HG02588 (cell line): ENCODE measurements around the gene SNX32.

Experiments
- ATAC-seq: cut with Tn5 transposase; IDR thresholded peaks from one replicate; pipeline ENCODE4 v1.9.1; 2021; ENCODE audit warnings: mild to moderate bottlenecking, moderate library complexity; ENCODE audit not compliant: unreplicated experiment

The SNX32 gene

DNA sequence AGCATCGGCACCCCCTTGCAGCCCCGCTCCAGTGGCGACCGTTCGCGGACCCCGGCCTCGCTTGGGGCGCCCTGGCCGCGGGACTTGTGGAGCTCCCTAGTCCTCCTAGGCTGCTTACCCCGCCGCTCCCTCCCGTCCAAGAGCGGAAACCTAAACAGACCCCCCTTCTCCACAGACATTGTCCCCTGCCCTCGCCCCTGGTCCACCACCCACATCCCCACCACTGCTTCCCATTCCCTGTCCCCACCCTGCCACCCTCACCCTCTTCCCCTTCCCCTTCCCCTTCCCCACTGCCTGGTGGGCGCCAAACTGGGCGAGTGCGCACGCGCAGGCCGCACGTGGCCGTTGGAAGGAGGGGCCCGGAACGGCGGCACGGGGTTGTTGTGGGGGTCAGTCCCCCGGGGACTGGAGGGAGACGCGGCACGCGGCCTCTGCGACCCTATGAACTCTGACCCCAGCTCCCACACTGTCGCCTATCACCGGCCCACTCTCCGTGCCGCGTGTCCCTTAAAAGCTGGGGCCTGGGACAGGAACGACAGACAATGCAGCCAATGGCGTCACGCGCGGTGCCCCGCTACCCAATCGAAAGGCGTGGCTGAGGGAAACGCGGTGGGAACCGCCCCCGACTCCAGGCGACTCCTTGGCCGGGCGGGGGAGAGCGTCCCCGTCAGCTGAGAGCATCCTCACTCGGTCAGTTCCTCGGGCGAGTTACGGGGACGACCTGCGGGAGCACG, at the start of gene SNX32:
Gene SNX32 (plus strand): TSS at position 667 of the 734 bp plus-strand sequence. CDS start 103 bp downstream, outside the sequence.
- peak; percentile 93 for ATAC-seq

DNA sequence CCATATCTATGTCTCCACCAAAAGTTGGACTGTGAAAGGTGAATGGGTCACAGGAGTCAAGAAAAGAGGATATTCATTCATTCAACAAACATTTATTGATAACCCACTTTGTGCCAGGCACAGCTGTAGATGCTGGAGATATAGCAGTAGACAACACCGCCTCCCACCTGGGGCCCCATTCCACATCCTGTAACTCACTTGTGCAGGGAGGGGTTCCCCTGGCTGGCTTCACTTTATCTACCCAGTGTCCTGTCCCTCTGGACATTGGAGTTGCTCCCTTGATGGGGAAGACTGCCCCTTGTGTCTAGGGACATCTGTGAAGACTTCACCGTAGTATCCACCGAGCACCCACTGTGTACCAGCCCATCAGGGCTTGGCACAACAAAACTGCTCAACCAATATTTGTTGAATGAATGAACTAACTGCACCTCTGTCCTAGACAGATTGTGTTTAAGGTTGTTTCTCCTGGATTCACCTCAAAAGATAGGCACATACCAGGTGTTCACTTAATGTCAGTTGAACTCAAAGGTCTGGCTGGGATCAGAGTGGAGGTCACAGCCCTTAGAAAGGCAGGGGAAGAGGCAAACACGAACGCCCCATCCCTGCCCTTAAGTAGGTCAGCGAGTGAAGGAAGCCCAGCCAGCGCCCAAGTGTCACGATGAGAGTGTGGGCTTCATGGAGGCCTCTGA, 48.3 kb upstream of the SNX32 start:
- ATAC-seq = no peak

DNA sequence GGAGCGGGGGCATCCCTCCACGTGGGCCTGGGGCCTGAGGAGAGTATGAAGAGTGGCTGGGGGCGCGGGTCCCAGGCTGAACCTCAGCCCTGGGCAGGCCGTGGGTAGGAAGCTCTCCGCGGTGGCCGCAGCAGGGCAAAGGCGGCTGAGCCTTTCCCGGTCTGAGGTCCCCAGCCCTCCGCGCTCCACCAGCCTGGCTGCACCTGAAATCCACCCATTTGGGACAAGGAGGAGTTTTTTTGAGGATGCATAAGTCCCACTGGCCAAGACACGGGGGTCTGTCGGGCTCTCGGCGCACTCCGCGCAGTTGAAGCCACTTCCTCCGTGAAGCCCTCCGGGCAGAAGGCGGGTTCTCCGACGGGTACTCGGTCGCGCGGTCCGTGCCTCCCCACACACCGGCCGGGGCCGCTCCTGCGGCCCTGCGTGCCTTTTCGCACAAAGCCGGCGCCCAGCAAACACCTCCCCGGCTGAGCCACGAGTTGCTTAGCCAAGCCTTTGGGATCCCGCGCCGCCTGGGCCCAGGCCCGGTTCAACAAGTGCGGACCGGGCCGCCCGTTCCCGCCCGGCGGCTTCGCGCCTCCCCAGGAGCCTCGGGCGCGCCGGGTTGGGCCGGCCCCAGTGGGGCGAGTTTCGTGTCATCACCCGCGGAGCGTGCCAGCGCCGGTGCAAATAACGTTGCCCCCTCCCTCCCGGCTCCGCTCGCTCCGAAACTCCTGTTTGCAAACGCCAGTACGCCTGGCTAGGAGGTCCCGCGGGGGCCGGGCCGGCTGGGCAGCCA, 47.6 kb upstream of the SNX32 start:
- ATAC-seq = no peak

DNA sequence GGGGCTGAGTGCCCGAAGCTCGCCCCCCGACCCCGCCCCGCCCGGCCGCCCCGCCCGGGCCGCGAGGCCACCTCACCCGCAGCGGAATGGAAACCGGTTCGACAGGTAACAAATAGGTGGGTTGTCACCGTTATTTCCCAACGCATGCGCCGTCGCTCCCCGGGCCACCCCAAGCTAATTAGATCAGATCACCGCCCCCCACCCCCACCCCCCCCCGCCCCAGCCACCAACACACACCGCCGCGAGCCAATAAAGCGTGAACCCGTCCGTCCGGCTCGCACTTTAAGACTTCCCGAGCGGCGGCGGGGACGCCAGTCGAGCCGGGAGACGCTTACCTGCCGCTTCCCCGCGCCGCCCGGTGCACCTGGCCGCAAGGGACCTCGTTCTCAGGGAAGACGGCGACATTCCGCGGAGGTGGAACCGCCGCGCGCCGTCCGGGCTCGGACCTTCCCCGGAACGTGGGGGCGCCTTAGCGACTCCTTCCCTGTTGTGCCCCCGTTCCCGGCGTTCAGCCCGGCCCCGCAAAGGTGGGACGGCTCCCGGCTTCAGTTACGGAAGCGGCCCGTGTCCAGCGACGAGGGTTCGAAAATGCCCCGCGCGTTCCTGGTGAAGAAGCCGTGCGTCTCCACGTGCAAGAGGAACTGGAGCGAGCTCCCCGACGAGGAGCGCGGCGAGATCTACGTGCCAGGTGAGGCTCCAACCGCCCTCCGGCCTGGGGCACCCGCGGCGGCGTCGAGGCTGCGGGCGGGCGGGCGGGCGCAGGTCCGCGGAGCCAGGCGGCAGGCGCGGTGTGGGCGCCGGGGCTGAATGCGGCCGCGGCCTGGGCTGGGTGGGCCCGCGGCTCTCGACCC, 46.8 kb upstream of the SNX32 start, which contains the start of gene OVOL1:
Gene OVOL1 (plus strand): TSS at position 278 of the 851 bp plus-strand sequence. CDS start 311 bp downstream, at position 589.
- ATAC-seq = no peak

DNA sequence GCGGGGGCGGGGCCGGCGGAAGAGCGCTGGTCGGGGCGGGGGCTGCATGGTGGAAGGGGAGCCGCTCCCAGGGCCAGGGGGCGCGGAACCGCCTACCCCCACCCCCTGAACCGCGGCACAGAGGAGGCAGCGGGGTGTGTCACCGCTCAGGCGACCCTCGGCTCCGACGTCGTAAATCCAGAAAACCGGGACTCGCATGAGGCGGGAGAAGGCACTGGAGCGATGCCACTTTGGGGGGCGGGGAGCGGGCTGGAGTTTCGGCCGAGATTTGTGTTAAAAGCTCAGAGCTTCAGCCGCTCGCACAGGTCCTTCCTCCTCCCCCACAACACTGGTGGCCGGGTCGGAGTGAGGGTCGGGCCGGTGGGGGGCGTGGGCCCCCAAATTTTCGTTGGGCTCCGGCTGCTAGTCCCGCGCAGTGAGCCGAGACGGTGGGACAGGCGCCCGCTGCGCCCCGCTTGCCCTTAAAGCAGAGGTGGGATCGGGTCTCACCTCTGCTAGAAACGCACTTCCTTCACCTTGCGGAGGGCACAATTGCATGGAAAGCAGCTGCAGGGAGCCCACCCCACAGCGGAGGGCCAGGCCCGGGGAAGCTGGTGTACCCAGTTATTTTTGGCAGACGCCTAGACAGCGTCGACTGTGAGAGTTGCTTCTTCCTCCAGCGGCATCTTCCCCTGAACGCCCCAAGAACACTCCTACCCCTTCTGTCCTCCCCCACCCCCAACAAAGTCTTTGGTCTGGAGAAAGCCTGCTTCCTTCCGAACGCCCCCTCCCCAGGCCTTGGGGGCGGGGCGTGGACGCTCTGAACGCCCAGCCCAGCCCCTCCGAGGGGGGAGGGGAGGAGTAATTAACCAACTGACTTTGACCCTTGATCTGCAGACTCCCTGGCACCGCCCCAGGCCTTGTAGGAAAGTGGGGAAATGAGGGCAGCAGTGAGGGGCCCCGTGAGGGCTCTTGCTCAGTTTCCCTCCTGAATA, 45.8 kb upstream of the SNX32 start:
- ATAC-seq = no peak

DNA sequence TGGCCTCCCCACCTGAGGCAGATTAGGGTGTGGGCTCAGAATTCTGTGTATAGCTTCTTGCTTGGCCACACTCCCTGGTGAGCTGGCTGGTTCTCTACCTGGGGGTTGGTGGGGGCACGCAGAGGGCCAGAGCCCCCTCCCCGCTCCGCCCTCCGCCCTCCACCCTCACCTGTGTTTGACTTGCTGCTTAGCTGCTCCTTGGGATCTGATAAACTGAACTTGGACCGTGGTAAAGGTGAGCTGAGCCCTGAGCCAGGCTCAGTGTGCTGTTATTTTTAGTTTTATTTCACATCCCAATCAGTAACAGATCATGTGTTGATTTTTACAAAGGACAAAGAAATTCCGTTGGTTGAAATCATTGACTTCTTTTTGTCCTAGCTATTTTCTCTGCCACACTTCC, 44.9 kb upstream of the SNX32 start:
- ATAC-seq = no peak

DNA sequence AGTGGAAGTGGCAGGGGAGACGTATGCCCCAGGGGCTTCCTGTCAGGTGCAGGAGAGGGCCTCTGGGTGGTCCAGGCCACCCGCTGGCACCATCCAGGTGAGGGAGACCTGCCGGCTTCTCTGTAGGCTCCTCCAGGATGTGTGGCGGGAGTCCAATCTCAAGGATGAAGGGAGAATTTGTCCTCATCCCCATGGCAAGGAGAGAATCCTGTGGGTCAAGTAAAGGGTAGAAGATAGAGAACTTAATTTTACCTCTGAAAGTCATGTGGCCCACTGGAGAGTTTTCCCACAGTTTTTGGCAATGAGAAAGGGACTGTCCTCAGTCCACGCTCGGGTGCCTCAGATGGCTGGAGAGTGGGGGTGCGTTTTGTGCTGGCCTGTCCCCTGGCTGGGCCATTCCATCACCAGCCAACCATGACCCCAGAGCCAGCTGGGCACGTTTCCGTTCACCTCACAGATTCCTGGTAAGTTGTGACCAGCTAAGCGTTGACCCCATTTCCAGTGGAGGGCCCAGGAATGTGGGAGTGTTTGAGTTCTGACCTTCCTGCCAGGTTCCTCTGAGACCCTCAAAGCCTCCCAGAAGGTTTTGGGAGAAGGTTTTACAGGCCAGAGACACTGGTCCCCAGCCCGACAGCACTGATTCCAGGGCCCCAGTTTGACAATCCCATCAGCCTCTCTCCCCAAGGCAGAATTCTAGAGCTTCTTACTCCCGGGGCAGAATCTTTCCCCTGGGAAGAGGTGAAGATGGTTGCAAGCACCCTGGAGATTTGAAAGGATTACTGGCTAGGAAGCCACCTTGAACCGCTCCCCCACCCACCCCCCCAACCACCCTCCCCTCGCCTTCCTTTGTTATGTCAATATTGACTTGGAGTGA, 44.3 kb upstream of the SNX32 start:
- no peak for ATAC-seq

DNA sequence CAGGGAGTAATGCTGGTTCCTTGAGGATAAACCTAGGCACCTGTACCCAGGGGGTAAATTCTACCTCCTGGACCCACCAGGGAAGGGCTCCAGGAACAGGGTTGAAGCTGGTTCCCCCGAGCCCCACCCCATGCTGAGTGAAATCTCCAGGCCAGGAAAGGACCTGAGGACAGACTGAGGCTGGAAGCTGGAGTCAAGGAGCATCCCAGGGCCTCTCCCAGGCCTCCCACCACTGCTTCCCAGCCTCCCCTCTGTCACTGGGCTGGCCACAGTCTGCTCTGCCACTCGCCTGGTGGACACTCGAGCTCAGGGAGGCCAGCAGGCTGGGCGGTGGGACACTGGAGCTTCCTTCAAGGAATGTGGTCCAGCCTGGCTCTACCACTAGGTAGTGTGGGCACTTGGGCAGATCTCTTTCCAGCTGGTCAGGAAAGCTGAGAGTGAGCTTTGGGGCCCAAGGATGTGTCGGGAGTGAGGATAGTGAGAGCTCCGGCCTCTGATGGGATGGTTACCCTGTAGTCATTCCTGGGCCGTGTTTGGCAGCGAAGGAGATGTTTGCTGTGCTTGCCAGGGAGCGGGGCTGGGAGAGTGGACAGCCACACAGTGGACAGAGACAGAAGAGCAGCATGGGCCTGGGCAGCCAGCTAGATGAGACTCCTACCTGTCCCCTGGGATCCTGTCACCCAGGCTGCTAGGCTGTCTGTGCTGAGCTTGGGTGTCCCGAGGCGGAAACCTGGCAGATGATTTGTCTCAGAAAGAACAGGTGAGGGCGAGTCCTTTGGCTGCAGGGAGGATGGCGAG, 43.5 kb upstream of the SNX32 start:
- ATAC-seq = no peak

DNA sequence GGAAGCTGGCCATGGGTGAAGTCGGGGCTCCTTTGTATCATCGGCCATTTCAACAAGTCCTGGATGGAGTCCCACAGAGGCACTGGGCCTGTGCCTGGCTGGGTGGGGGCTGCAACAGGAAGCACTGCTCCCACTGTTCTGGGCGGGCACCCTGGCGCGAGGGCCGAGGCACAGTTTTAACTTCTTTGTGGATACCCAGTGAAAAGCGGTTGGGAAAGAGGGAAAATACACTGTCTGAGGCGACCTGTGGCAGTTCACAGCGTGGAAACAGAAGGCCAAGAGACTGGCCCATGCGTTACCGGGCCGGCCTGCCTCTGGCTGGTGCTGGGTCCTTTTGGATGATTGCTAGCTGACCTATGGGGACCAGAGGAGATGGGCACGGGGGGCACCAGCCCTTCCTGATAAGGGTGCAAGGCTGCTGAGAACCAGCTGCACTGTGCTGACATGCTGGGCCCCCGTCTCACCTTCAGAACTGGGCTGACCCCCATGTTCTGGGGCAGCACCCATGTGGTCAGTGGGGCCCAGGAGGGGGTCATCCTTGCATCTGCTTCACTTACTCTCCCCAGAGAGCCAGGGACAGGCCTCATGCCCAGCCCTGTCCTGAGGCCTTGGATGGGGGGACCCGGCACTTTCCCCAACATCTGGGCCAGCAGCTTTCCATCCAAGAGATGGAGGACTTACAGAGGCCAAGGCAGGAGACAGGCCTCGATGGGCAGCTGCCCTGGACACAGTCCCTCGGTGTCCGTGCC, 42.7 kb upstream of the SNX32 start:
- ATAC-seq = no peak

DNA sequence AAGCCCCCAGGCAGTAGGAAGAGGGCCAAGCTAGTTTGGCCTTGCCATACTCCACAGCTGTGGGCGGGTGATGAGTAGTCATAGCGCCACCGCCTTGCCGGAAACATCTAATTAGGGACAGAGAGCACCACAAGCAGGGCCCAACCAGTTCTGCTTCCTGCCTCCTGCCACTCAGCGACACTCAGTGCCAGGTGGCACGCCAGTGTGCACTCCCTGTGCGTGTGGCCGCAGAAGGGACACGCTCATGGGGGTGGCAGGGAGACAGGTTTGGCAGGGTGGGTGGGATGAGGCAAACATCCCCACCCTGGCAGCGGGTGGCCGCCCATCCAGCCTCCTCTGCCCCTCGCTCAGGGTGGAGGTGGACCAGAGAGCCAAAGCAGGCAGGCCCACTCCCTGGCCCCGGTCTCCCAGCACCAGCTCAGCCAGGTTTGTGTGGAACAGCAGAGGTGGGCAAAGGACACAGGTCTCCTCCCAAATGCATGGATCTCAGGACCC, 42.0 kb upstream of the SNX32 start:
- ATAC-seq = no peak

DNA sequence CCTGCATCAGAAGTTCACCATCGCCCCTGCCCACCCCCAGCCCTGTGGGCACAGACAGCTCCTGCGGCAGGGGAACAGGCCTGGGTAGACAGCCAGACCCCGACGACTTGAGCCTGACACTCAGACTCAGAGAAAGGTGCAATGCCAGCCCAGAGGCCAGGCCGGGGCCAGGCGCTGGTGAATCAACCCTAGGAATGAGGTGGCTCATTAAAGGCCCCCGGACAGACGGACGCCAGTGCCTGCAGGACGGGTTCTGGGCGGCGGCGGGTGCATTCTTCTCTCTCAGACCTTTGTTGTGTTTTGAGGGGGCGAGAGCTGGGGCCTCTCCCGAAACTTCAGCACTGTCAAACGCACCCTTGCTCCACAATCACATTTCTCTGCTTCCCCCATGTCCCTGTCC, 41.3 kb upstream of the SNX32 start:
- ATAC-seq = no peak

DNA sequence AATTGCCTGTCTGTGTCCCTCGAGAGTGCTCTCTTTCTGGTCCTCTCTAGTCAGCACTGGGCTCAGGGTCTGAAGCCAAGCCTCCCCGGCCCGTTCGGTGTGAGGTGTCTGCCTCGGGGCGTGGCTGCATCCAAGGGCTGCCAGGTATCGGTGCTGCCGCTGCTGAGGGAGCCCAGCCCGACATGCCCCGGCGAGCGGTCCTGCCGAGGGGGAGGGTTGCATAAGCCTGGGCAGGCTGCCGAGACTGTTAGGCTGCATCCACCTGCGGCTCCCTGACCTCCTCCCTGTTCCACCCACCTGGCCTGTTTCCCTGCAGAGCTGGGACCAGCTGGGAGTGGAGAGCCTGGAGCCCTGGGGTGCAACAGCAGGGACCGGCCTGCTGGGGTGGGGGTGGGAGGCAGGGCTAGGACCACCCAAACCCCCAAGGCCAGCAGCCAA, 40.6 kb upstream of the SNX32 start:
- ATAC-seq = no peak

DNA sequence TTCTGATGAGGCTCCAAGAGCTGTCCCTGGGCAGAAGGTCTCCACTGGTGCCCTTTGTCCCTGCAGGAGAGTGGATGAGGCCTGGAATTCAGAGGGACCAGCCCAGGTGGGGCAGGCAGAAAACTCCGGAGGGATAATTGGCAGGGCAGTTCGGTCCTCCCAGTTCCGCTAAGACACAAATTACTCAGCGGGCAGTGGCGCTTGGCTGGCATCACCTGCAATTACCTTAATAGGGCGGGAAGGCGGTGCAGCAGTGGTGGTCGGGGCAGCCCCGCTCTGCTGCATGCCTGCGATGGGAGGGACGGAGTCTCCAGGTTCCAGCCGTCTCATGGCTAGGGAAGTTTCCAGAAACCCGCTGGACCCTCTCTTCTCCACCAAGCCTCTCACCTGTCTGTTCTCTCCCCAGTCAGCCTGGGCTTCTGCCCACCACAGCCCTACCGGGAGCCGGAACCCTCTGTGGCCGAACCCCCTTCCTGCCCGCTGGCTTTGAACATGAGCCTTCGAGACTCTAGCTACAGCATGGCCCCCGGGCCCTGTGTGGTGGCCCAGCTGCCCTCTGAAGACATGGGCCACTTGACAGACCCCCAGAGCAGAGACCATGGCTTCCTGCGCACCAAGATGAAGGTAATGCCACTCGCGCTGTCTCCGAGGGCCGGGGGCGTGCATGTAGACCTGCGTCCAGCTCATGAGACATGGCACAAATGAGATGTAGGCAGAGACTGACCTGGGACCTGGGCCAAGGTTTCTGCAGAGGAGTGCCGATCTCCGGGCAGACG, 40.0 kb upstream of the SNX32 start:
- ATAC-seq = no peak

DNA sequence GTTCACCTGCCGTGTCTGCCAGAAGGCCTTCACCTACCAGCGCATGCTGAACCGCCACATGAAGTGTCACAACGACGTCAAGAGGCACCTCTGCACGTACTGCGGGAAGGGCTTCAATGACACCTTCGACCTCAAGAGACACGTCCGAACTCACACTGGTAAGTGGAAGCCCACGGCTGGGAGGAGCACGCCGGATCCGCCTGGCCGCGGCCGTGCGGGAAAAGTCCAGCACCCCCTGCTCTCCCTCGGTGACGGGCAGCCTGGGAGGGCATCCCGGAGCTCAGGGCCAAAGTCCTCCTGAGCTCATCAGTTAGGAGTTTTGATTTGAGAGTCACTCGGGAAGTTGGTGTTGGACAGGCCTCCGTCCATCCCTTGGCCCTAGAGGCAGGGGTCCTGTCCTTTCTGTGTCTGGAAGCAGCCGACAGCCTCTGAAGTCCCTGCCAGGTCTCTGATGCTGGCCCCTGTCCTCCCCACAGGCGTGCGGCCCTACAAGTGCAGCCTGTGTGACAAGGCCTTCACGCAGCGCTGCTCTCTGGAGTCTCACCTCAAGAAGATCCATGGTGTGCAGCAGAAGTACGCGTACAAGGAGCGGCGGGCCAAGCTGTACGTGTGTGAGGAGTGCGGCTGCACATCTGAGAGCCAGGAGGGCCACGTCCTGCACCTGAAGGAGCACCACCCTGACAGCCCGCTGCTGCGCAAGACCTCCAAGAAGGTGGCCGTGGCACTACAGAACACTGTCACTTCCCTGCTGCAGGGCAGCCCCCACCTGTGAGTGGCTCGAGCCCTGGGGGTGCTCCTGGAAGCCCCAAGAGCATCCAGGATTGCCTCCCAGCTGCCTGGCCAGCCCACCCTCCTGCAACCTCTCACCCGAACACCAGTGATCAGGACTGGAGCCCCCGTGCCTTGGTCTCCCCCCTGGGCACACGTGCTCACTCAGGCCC, 38.9 kb upstream of the SNX32 start:
- ATAC-seq = no peak
